Heart left ventricle (tissue), 13 donors: ENCODE measurements around the gene CTXN1.

Source experiments
- POLR2A ChIP-seq, 2 donors: fragments of 450-650 bp; IDR thresholded peaks; one replicate each; pipeline ENCODE4 v1.6.1; 2017; ENCODE audit warnings: antibody characterized with exemption in 2 of 2, mild to moderate bottlenecking in 2 of 2, moderate library complexity in 2 of 2
- TF ChIP-seq, protein P1 (sequence below), 12 donors: fragments of 200-600 bp; sonication (generic) in 4 of 12; IDR thresholded peaks; one replicate each; pipeline versions ENCODE4 v1.5.0 to v1.8.0; 2018 to 2022; ENCODE audit warnings: antibody characterized with exemption in 12 of 12, mild to moderate bottlenecking in 5 of 12
- donor health status: ischemic (EF 13 %, LVEDD 7.1; RV severe dilation, severe dysfunction).
- donor health status: DM: no; HTN: yes; CAD: no.
- donor health status: DM: no; HTN: no; CAD: no.
- donor health status: ischemic (EF 25% LVEDD 6.9; RV normal size, moderate dysfunction).
- donor health status: ischemic (EF 25% LVEDD 5.7; RV mildly dilated, moderate dysfunction).
- donor health status: ischemic (EF 35%, LVEDD 5.7; RV mildly dilated, moderate dysfunction).
- donor health status: nonischemic (EF 11% LVEDD 7.7; RV severe dilation, severe dysfunction).
- donor health status: DM: yes; HTN: yes; CAD: no.
- donor health status: PGD.
- donor health status: ischemic (EF 29% LVEDD 5.4; RV normal size, mild dysfunction).
- donor health status: nonischemic (EF 23%, LVEDD 6.1; RV moderate dilation, normal function).

DNA sequence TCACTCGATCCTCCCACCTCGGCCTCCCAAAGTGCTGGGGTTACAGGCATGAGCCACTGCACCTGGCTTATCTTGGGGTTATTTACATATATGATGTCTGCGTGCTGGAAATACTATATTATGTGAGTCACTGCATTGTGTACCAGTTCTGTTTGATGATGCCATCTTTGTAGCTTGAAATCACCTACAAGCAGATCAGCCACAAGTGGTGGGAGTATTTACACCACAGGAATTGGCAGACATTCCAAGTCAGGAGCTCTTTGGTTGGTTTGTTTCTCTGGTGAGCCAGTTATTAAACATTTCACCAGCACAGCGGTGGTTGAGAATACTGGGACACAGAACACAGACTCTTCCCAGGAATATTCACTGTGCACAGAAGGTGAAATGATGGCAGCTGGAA is 22.0 kb upstream of the CTXN1 start:
- TF ChIP-seq, protein P1, sequence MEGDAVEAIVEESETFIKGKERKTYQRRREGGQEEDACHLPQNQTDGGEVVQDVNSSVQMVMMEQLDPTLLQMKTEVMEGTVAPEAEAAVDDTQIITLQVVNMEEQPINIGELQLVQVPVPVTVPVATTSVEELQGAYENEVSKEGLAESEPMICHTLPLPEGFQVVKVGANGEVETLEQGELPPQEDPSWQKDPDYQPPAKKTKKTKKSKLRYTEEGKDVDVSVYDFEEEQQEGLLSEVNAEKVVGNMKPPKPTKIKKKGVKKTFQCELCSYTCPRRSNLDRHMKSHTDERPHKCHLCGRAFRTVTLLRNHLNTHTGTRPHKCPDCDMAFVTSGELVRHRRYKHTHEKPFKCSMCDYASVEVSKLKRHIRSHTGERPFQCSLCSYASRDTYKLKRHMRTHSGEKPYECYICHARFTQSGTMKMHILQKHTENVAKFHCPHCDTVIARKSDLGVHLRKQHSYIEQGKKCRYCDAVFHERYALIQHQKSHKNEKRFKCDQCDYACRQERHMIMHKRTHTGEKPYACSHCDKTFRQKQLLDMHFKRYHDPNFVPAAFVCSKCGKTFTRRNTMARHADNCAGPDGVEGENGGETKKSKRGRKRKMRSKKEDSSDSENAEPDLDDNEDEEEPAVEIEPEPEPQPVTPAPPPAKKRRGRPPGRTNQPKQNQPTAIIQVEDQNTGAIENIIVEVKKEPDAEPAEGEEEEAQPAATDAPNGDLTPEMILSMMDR (IDR thresholded peaks at IDR 0.05): no peak
- no peak for TF ChIP-seq POLR2A (IDR thresholded peaks at IDR 0.05)
